Stomach (tissue), 9 donors: ENCODE results near the gene UBE2Q2. TPM values are rescaled to one million over a fixed set of nuclear protein-coding genes. Genes with fewer than 3 reads are reported as not detected.
"Not testable (repeated sequence)": the region's sequence is repeated elsewhere in the genome, so short reads cannot be mapped to it uniquely, and the experiment has no call there.

Experiments
- DNase-seq, 2 donors: peaks; one replicate each; pipeline versions ENCODE4 v3.0.0 to v3.0.0-alpha.2; 2013 to 2019
- H3K27ac ChIP-seq, 5 donors: fragments of 200-600 bp in 4 of 5; sonication (generic) in 4 of 5; one replicate each; pipeline ENCODE4 v1.5.1; 2013 to 2019; ENCODE audit warnings: mild to moderate bottlenecking in 1 of 5, moderate library complexity in 1 of 5
- H3K27me3 ChIP-seq, 3 donors: fragments of 200-600 bp; sonication (generic); one replicate each; pipeline ENCODE4 v1.5.1; 2017 to 2019; ENCODE audit warnings: mixed run types in 1 of 3
- H3K36me3 ChIP-seq, 4 donors: fragments of 200-600 bp; sonication (generic); 1 replicate in 3 of 4; 2 replicates in 1 of 4; pipeline ENCODE4 v1.5.1; 2016 to 2019
- H3K4me1 ChIP-seq, 4 donors: fragments of 200-600 bp; sonication (generic); one replicate each; pipeline ENCODE4 v1.5.1; 2016 to 2019
- H3K4me3 ChIP-seq, 4 donors: fragments of 200-600 bp; sonication (generic) in 3 of 4; one replicate each; pipeline ENCODE4 v1.5.1; 2016 to 2019; ENCODE audit warnings: mild to moderate bottlenecking in 1 of 4
- H3K9me3 ChIP-seq, 4 donors: fragments of 200-600 bp; sonication (generic); one replicate each; pipeline ENCODE4 v1.5.1; 2016 to 2019
- EP300 ChIP-seq: sonication (generic); formaldehyde crosslinking; IDR thresholded peaks from one replicate; pipeline ENCODE4 v1.6.1; 2017; ENCODE audit warnings: antibody characterized with exemption
- POLR2A ChIP-seq, 4 donors: fragments of 450-650 bp; IDR thresholded peaks; one replicate each; pipeline ENCODE4 v1.6.1; 2016; ENCODE audit warnings: antibody characterized with exemption in 4 of 4, control low read depth in 2 of 4, mild to moderate bottlenecking in 1 of 4, moderate library complexity in 1 of 4
- POLR2AphosphoS5 ChIP-seq, 3 donors: sonication (generic); formaldehyde crosslinking; IDR thresholded peaks; one replicate each; pipeline ENCODE4 v1.6.1; 2016; ENCODE audit warnings: antibody characterized with exemption in 3 of 3
- WGBS, 5 donors: extraction: QIAGEN DNeasy Blood & Tissue Kit in 3 of 5; methylation state at CpG; one replicate each; pipeline versions ENCODE4 v1.1.5 to v1.1.7; 2013 to 2018; 5-methylcytosine and 5-hydroxymethylcytosine counted together
- intact Hi-C: fragments of 100-400 bp; cut with DNase I; formaldehyde crosslinking; loops from one replicate; pipeline ENCODE4 v1.15.1; 2023; ENCODE audit warnings: low total_unique reads
- polyA plus RNA-seq, 3 donors: library from polyadenylated mRNA; stranded (reverse); fragments of 200-250 nt; gene quantifications; one replicate each; pipeline ENCODE4 v1.2.3, GENCODE V29; 2013
- total RNA-seq, 5 donors: library from RNA; depleted of rRNA; stranded (reverse); fragments of >200 nt; gene quantifications; one replicate each; pipeline versions ENCODE4 v1.1.0 to v1.2.3, GENCODE V29; 2014 to 2016
- TF ChIP-seq, protein P1 (sequence below), 7 experiments: fragments of 450-650 bp in 4 of 7; fragments of 200-600 bp in 3 of 7; sonication (generic) in 3 of 7; IDR thresholded peaks; one replicate each; pipeline ENCODE4 v1.5.1; 2016 to 2019; ENCODE audit warnings: antibody characterized with exemption in 7 of 7, control low read depth in 2 of 7, mild to moderate bottlenecking in 1 of 7
- donor health status: healthy with polysubstance abuse.
- donor health status: Bipolar disorder and iron deficiency.
- donor health status: healthy.

UBE2Q2 gene
- total and polyA plus RNA-seq, 8 donors, result 9.0 to 52.0 (median 33.8) TPM

DNA sequence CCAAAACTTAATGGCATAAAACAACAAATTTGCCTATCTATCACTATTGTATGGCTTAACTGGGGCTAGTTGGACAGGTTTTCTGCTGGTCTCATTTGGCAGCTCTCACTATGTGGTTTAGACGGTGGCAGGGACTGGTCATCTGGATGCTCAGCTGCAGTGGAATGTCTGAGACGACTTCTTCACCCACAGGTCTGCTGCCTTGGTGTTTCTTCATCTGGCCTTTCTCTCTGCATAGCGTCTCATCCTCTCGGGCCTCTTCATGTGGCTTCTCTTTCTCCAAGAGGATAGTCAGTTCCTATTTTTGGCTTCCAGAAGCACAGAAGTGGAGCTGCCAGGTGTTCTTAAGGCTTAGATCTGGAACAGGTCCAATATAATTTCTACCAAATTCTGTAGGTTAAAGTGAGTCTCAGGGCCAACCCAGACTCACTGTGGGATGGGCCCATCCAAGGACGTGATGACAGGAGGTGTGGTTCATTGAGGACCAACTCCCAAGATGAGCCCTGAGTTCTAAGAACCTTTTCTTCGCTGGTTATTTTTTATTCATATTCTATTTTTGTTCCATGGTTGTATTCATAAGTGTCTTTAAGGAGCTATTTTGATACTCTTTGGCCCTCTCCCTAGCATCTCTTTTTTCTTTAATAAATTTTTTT is 18.6 kb downstream of the UBE2Q2 start:
- 84 to 91% (median 86%) methylated on average over 6 of the region's 6 CpGs for WGBS, 5 donors
- Histone ChIP-seq H3K27ac (no peak overlapping the region), H3K4me1 (peaks cover 0 to 9% (median 4%) of the 10 kb centered on the region in 4 donors), H3K36me3 (peaks cover 0 to 19% (median 9%) of the 10 kb centered on the region in 4 donors), H3K4me3 (no peak overlapping the region), H3K27me3 (no peaks in the 10 kb centered on the region), H3K9me3 (no peaks in the 10 kb centered on the region)
- no peak for DNase-seq
- intact Hi-C loops, result no loop called here
- TF ChIP-seq POLR2AphosphoS5 (IDR thresholded peaks at IDR 0.05) (no peak), EP300 (no peak), POLR2A (IDR thresholded peaks at IDR 0.05) (no peak)
- TF ChIP-seq, protein P1, sequence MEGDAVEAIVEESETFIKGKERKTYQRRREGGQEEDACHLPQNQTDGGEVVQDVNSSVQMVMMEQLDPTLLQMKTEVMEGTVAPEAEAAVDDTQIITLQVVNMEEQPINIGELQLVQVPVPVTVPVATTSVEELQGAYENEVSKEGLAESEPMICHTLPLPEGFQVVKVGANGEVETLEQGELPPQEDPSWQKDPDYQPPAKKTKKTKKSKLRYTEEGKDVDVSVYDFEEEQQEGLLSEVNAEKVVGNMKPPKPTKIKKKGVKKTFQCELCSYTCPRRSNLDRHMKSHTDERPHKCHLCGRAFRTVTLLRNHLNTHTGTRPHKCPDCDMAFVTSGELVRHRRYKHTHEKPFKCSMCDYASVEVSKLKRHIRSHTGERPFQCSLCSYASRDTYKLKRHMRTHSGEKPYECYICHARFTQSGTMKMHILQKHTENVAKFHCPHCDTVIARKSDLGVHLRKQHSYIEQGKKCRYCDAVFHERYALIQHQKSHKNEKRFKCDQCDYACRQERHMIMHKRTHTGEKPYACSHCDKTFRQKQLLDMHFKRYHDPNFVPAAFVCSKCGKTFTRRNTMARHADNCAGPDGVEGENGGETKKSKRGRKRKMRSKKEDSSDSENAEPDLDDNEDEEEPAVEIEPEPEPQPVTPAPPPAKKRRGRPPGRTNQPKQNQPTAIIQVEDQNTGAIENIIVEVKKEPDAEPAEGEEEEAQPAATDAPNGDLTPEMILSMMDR (IDR thresholded peaks at IDR 0.05), result no peak

DNA sequence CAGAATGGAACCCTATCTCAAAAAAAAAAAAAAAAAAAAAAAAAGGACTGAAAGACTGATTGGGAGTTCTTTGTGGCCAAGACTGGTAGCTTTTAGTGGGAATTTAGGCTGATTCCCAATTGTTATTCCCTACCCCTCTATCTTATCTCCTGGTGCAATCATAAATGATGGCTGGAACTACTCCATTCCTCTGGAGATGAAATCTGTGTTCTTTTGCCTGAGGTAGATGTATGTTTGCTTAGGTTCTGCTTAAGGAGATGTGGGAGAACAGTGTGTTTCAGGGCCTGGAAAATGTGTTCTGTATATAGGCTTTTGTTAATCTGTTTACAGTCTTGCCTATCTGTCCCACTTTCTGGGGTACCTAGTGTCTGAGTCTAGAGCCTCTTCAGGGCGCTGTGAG is 19.5 kb downstream of the UBE2Q2 start:
- TF ChIP-seq EP300, result no peak
- TF ChIP-seq, protein P1 (IDR thresholded peaks at IDR 0.05), result no peak
- no peak for TF ChIP-seq POLR2AphosphoS5 (IDR thresholded peaks at IDR 0.05)
- no peak for TF ChIP-seq POLR2A (IDR thresholded peaks at IDR 0.05)
- intact Hi-C loops, result no loop called here
- H3K4me3 ChIP-seq, result no peak overlapping the region
- 82 to 100% (median 96%) methylated on average over 1 of the region's 1 CpG for WGBS, 5 donors
- peaks cover 0 to 17% (median 5%) of the 10 kb centered on the region in 4 donors for H3K36me3 ChIP-seq
- no peaks in the 10 kb centered on the region for H3K9me3 ChIP-seq
- H3K27ac ChIP-seq, result no peak overlapping the region
- peaks cover 0 to 14% (median 5%) of the 10 kb centered on the region in 4 donors for H3K4me1 ChIP-seq
- DNase-seq, result no peak
- H3K27me3 ChIP-seq, result no peaks in the 10 kb centered on the region

DNA sequence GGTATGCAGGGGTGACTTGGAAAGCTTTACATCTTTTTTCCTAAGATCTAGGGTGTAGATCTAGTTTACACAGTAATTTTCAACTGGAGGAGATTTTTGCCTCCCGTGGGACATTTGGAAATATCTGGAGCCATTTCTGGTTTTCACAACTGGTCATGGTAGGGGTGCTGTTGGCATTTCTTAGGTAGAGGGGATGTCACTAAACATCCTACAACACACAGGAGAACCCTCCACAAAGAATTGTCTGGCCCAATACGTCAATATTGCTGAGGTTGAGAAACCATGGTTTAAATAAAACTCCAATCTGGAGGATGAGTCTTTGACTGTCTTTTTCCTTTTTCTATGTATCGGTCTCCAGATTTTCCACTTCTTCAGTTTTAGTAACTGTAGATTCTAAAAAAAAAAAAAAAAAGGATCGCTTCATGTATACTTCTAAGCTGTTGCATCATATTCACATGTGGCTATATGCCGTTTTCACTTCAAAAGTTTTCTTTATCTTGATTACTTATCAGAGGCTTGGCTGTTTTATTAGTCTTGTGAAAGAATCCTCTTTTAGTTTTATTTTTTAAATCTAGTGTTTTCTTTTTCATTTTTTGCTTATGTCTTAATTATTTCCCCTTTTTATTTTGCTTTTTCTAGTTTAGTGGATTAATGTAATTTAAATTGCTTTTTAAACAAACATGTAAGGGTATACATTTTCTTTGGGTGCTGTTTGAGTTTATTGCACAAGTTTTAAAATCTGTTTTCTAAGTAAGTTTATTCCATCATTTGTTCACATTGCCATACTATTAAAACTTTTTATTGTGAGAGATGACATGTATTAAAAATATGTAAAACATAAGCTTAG is 21.2 kb downstream of the UBE2Q2 start:
- Histone ChIP-seq H3K4me3 (no peak overlapping the region), H3K27me3 (no peaks in the 10 kb centered on the region), H3K36me3 (peaks cover 0 to 17% (median 10%) of the 10 kb centered on the region in 4 donors), H3K27ac (no peak overlapping the region), H3K4me1 (peaks cover 0 to 14% (median 5%) of the 10 kb centered on the region in 4 donors), H3K9me3 (no peaks in the 10 kb centered on the region)
- intact Hi-C loops, result no loop called here
- WGBS, 5 donors, result 75 to 82% (median 79%) methylated on average over 5 of the region's 5 CpGs
- DNase-seq, result no peak
- TF ChIP-seq, protein P1 (IDR thresholded peaks at IDR 0.05), result no peak
- no peak for TF ChIP-seq EP300
- TF ChIP-seq POLR2A (IDR thresholded peaks at IDR 0.05), result no peak
- TF ChIP-seq POLR2AphosphoS5 (IDR thresholded peaks at IDR 0.05), result no peak

DNA sequence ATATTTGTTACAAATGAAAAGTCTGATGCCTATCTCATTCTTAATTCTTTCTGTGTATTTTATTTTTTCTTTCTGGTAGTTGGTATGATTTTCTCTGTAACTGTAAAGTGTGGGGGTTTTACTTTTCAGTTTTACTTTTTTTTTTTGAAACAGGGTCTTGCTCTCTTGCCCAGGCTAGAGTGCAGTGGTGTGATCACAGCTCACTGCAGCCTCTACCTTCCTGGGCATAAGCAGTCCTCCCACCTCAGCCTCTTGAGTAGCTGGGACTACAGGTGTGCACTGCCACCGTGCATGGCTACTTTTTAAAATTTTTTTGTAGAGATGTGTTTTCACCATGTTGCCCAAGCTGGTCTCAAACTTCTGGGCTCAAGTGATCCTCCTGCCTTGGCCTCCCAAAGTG is 22.8 kb downstream of the UBE2Q2 start:
- DNase-seq, intact Hi-C loops, H3K27me3 ChIP-seq, H3K27ac ChIP-seq, H3K9me3 ChIP-seq, H3K4me3 ChIP-seq: not testable (repeated sequence)
- 83 to 92% (median 87%) methylated on average over 1 of the region's 1 CpG for WGBS, 5 donors
- Histone ChIP-seq H3K4me1 (peaks cover 0 to 10% (median 5%) of the 10 kb centered on the region in 4 donors), H3K36me3 (peaks cover 0 to 22% (median 21%) of the 10 kb centered on the region in 4 donors)
